NCI-H345 treated with DMSO at 0.1 percent for 48 hours (cell line): Measurements from ENCODE around the gene FAM240B.

Experiments used
- DNase-seq: peaks from one replicate; lab custom pipeline; 2025; ENCODE audit not compliant: unreplicated experiment; lab: John Stamatoyannopoulos, UW

FAM240B gene

GRCh38 chr9:38705917-38706316, 14.0 kb downstream of the FAM240B start:
- no peak for DNase-seq

- no peak for DNase-seq
Observed at GRCh38 chr9:38700695-38701094, 19.2 kb downstream of the FAM240B start.

GRCh38 chr9:38699337-38699736, 20.6 kb downstream of the FAM240B start:
- DNase-seq: no peak

DNA sequence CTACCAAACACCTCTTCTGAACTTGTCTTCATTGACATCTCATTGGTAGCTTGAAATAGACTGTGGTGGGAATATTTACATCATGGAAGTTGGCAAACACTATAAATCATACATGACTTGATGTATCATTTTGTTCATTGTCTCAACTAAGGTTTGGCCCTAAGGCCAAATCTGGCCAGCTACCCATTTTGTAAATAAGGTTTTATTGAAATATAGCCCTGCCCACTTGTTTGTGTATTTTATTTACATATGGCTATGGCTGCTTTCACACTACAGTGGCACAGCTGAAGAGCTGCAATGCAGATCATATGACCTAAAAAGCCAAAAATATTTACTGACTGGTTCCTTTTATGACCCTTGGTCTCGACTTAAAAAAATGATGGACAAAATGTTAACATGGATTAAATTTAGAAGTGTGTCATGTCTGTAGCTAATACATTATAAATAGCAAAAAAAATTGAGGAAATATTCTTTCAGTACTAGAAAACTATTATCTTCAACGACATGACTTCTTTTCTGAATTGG, 22.1 kb downstream of the FAM240B start:
- no peak for DNase-seq

- DNase-seq: no peak
Observed at GRCh38 chr9:38696999-38697398, 22.9 kb downstream of the FAM240B start.

DNA sequence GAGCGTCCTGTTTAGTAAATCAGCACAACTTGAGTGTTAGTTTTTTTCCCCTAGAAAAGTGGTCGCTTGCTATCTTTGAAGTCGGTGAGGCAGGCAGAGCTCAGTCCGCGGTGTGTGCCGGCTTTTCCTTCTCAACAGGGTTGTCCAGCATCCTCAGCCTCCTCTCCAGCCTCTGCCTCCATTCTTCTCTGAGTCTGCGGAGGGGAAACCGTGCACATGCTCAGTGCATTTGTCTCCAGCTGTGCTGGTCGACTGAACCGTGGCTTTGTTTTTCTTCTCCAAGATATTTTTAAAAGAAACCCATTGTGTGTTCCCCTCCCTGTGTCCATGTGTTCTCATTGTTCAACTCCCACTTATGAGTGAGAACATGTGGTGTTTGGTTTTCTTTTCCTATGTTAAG, 25.3 kb downstream of the FAM240B start:
- no peak for DNase-seq

DNA sequence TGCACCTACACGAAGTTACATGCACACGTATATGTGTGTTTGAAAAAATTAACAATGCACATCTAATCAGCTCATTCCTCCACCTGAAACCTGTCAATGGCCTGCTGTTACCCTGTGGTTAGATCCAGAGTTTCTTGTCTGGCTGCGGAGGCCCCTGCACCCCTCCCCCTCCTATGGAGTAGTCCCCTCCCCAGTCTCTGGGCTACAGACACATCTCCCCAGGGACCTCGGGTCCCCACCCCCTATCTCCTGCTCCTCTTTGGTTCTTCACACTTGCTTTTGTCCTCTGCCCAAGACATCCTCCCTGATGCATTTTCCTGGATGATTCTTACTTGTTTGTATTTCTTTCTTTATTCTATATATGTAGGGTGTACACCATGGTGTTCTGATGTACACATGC, 27.2 kb downstream of the FAM240B start:
- DNase-seq: no peak

DNA sequence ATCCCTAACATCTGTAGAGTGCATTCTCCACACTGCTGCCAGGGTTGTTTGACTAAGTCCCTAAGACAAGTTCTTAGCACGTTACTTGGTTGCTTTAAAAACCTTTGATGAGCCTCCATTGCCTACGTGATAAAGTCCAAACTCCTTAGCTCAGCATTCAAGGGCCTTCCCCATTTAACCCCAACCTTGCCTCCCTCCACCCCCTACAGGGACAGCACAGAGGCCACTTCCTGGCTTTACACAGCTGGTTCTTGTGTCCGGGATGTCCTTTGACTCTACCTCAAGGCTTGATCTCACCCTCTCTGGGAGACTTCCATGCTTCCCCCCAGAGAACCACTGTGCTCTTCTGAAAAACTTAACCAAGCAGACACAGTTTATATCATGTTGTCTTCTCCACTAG, 29.4 kb downstream of the FAM240B start:
- no peak for DNase-seq

- peak; percentile 52 for DNase-seq
Observed at GRCh38 chr9:38689678-38690077, 30.3 kb downstream of the FAM240B start.

- no peak for DNase-seq
Observed at GRCh38 chr9:38687992-38688391, 31.9 kb downstream of the FAM240B start.

DNA sequence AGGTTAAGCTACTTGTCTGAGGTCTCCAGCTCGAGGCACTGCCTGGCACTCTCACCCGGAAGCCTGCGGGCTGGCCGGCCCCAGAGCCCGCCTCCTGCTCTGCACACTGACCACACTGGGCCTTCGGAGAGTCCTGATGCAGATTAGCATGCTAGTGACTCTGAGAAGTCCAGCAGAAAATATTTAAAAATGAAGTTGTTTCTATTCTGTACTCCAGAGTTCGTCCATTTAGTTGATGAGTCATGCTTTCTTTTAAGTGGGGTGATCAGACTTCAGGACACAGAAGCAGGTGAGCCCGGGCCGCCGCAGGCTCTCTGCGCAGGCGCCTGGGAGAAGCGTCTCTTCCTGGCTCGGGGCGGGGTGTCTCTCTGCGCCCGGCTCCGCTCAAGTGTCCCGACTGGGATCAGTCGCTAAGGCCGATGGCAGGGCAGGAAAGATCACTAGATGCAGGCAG, 32.5 kb downstream of the FAM240B start:
- no peak for DNase-seq

- peak; percentile 18 for DNase-seq
Observed at GRCh38 chr9:38686933-38687332, 33.0 kb downstream of the FAM240B start.

- no peak for DNase-seq
Observed at GRCh38 chr9:38685535-38685934, 34.4 kb downstream of the FAM240B start.

- no peak for DNase-seq
Observed at GRCh38 chr9:38683336-38683735, 36.6 kb downstream of the FAM240B start.

GRCh38 chr9:38682713-38683112, 37.2 kb downstream of the FAM240B start:
- no peak for DNase-seq

DNA sequence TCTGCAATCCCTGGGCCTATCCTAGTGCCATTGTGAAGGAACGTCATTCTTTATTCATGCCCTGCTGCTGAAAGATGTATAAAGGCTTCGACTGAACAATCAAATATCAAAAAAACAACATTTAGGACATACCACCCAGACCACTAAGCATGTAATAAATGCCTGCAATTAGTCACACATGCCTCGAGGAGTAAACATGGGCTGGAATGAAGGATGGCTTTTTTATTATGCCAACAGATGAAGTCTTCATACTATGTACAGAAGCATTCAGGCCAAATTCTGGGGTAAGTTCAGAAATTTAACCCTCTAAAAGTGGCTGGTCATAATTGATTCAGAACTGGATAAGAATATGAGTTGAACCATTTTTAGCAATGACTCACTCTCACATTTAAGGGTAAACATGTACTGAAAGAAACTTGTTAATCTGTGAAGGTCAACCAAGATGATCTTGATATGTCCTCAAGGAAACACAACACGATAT, 38.1 kb downstream of the FAM240B start:
- DNase-seq: no peak

- DNase-seq: no peak
Observed at GRCh38 chr9:38680837-38681445, 39.0 kb downstream of the FAM240B start.

DNA sequence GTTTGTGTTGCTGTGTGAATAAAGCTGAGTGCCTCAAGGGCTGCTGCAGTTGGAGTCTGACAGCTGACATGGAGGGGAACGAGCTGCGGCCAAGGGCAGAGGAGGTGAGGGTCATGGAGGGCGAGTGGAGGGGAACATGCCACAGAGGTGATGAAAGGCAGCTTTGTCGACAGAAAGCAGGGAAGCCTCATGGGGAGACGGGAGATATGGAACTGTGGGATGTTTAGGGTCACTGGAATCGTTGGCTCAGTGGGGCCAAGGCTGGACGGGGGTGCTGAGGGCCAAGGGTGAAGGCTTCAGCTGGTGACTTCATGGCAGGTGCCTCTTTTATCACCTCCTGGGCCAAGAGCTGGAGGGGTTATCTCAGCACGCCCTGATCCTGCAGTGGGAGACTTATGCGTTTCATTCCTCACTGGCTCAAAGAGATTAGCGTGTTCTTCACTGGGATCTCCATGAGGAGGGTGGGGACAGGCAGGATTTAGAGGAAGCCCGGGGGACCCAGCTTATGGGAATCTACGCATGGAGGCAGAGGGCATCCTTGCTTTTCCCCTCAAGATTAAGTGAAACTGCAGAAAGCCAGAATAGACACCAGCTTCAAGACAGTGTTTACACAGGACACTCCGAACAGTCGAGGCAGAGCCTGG, 42.2 kb downstream of the FAM240B start:
- DNase-seq: no peak

DNA sequence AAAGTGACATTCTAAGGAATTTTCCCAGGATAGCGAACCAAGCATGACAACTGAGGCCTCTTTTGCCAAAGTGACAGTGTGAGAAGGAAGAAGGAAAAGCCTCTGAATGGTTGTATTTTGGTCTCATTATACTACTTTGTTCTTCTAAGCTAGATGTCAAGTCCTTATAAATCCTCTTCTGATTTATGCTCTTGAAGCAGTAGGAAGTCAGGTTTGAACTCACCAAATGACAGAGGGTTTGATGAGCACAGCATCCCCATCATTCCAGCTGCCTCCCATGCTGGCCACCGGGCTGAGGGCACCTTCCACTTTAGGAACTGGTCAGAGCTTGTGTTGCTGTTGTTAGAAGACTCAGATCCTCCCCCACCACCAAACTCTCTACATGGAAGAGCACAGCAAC, 44.1 kb downstream of the FAM240B start:
- DNase-seq: no peak

DNA sequence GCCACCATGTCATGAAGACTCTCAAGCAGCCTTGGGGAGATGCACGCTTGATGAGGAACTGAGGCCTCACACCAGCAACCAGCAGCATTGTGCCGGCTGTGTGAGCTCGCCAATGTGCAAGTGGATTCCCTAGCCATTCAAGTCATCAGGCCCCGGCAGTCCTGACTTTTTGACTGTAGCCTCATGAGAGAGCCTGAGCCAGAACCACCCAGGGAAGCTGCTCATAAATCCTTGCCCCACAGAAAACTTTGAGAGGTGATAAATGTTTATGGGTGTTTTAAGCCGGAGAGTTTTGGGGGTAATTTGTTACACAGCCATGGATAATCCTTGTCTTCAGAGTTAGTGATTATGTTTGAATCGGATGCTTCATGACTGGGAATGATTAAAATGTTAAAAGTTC, 44.7 kb downstream of the FAM240B start:
- no peak for DNase-seq

- no peak for DNase-seq
Observed at GRCh38 chr9:38673399-38674193, 46.3 kb downstream of the FAM240B start.

GRCh38 chr9:38671748-38672147, 48.2 kb downstream of the FAM240B start:
- no peak for DNase-seq
